ENCODE data around the gene FRRS1L. TPM values are rescaled to one million over a fixed set of nuclear protein-coding genes. Genes with fewer than 3 reads are reported as not detected.

Gene FRRS1L
- total and polyA plus RNA-seq, 2 of the 4 experiments (the other 2 are of a cell fraction) = under 0.01 to 0.05 TPM

- Histone ChIP-seq H3K36me3 (ENCODE audit: control insufficient read depth, insufficient read depth, low read length) (no peaks in the 10 kb centered on the region), H3K27me3 (ENCODE audit: control insufficient read depth, insufficient read depth, low read length) (no peaks in the 10 kb centered on the region), H3K9me1 (ENCODE audit: insufficient read depth, low read length) (peaks cover 7% of the 10 kb centered on the region; the same call in 1 of the 2 replicates), H3K9me3 (ENCODE audit: control insufficient read depth, insufficient read depth, low read length) (no peaks in the 10 kb centered on the region), H2BK15ac (ENCODE audit: low read depth, low read length) (no peak overlapping the region; the same call in 2 of the 3 replicates), H3K9ac (ENCODE audit: low read depth, low read length) (peak overlapping the region; percentile 41; the same call in 1 of the 2 replicates), H2AK5ac (ENCODE audit: low read depth, low read length) (no peak overlapping the region), H3K4ac (ENCODE audit: low read depth, low read length) (peak overlapping the region; percentile 66; the same call in 1 of the 2 replicates), H3K56ac (ENCODE audit: extremely low read depth, insufficient read depth, low read length) (no peak overlapping the region), H3K4me2 (ENCODE audit: low read depth, low read length) (peak overlapping the region; percentile 94), H3K27ac (ENCODE audit: insufficient read depth, low read length) (peak overlapping the region; percentile 44), H4K91ac (ENCODE audit: insufficient read depth, low read depth, low read length) (peak overlapping the region; percentile 60; the same call in 1 of the 2 replicates), H3K79me1 (ENCODE audit: low read depth in 1 of 2, low read length in 2 of 2) (peaks cover 0 to 21% of the 10 kb centered on the region in 2 experiments; a peak in 2 of 4 replicates), H2BK5ac (ENCODE audit: low read depth, low read length, poor library complexity, severe bottlenecking) (peak overlapping the region; percentile 98), H4K8ac (ENCODE audit: low read depth in 2 of 2, low read length in 2 of 2) (peak overlapping the region in 1 of 2 experiments; percentile 57; a peak in 1 of 4 replicates), H2AFZ (replicated peaks; ENCODE audit: low read length, poor library complexity) (no peak overlapping the region), H4K5ac (ENCODE audit: low read depth, low read length) (no peak overlapping the region), H3K4me1 (ENCODE audit: control insufficient read depth, insufficient read depth, low read length) (peaks cover 8% of the 10 kb centered on the region), H3K23ac (ENCODE audit: low read depth, low read length) (peak overlapping the region; percentile 87), H2BK20ac (ENCODE audit: low read depth, low read length) (no peak overlapping the region), H2AK9ac (replicated peaks; ENCODE audit: low read depth, low read length, poor library complexity) (no peak overlapping the region), H3K14ac (replicated peaks; ENCODE audit: low read depth, low read length) (peak overlapping the region; percentile 58; the same call in 1 of the 2 replicates), H3K18ac (ENCODE audit: low read depth, low read length) (peak overlapping the region; percentile 64; the same call in 1 of the 2 replicates), H4K20me1 (ENCODE audit: insufficient read depth, low read length) (peaks cover 9% of the 10 kb centered on the region), H2BK120ac (ENCODE audit: low read depth, low read length) (no peak overlapping the region), H3K4me3 (ENCODE audit: insufficient read depth, low read depth, low read length) (peak overlapping the region; percentile 5; the same call in 1 of the 2 replicates)
- DNase-seq (peak; percentile 80), ATAC-seq (ENCODE audit: low read depth) (peak; percentile 61)
- TF ChIP-seq FOS (IDR thresholded peaks at IDR 0.05; ENCODE audit: low read depth, low read length) (peak; percentile 54), RAD21 (IDR thresholded peaks at IDR 0.05; ENCODE audit: low read length) (no peak)
- ChIA-PET CTCF (interaction anchor here (1.6 kb wide), 1 partner anchor 211 kb away, joined by 4 read pairs; no protein-coding TSS in a partner anchor), POLR2A (ENCODE audit: unreplicated experiment) (interaction anchor here (0.6 kb wide), 1 partner anchor 194 kb away, joined by 3 read pairs; no protein-coding TSS in a partner anchor)
- intact Hi-C loops (cut with micrococcal nuclease) = loop anchor here (10.0 kb wide), 2 partner anchors 144 to 214 kb away; partner anchors contain the start of gene EPB41L4B
- BruUV-seq (replicated peaks) = no TSS peak
- WGBS, 2 experiments (ENCODE audit: extremely low coverage in 2 of 2, insufficient read length in 1 of 2) = no CpG with 5 or more reads among the region's 5 CpGs
- dilution Hi-C loops (cut with HindIII; ENCODE audit: low sequenced_read_pairs, unreplicated experiment) = no loop called here
- in situ Hi-C loops (cut with MboI; ENCODE audit: low sequenced_read_pairs) = no loop called here
These were observed 56.6 kb downstream of the FRRS1L start for GRCh38 chr9:109110329-109111021.

Data from IMR-90 (cell line).